GM23248 (cell line): ENCODE data around the gene TNKS1BP1.

Experiments used
- EZH2 ChIP-seq: fragments of 200-600 bp; sonication (generic); IDR thresholded peaks from 2 replicates; pipeline ENCODE4 v1.6.1; 2018; ENCODE audit warnings: antibody characterized with exemption, mild to moderate bottlenecking; ENCODE audit not compliant: insufficient read depth, poor library complexity, severe bottlenecking
- EZH2phosphoT487 ChIP-seq: fragments of 200-600 bp; sonication (generic); IDR thresholded peaks from 2 replicates; pipeline ENCODE4 v1.6.1; 2018; ENCODE audit warnings: antibody characterized with exemption, moderate library complexity, mild to moderate bottlenecking, low read depth; ENCODE audit not compliant: insufficient read depth

DNA sequence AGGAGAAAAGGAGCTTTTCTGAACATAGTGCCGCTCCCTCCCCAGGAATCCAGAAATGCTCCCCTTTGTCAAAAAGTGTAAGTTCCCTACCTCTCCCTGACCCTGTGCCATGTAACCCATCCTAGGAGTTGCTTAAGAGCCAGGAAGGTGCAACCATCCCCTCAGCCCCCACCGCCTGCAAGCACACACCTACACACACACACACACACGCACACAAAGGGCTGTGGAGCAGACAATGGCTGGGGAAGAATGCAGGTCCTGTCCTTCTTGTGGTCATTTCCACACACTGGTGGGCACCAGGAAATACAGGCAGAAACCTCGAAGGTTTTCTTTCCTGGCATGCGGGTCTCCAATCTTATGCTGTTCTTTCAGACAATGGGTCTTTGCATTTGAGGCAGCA is 14.6 kb upstream of the TNKS1BP1 start:
- TF ChIP-seq EZH2phosphoT487 (no peak), EZH2 (no peak)
